ENCODE results near the gene BRAF.
"Not testable (repeated sequence)": the region's sequence is repeated elsewhere in the genome, so short reads cannot be mapped to it uniquely, and the experiment has no call there.

The BRAF gene

GRCh38 chr7:140924821-140925421 lies at the start of gene BRAF:
BRAF (minus strand) TSS chr7:140924929; CDS start chr7:140924703, 226 bp downstream.
- peak; percentile 92 for DNase-seq

DNA sequence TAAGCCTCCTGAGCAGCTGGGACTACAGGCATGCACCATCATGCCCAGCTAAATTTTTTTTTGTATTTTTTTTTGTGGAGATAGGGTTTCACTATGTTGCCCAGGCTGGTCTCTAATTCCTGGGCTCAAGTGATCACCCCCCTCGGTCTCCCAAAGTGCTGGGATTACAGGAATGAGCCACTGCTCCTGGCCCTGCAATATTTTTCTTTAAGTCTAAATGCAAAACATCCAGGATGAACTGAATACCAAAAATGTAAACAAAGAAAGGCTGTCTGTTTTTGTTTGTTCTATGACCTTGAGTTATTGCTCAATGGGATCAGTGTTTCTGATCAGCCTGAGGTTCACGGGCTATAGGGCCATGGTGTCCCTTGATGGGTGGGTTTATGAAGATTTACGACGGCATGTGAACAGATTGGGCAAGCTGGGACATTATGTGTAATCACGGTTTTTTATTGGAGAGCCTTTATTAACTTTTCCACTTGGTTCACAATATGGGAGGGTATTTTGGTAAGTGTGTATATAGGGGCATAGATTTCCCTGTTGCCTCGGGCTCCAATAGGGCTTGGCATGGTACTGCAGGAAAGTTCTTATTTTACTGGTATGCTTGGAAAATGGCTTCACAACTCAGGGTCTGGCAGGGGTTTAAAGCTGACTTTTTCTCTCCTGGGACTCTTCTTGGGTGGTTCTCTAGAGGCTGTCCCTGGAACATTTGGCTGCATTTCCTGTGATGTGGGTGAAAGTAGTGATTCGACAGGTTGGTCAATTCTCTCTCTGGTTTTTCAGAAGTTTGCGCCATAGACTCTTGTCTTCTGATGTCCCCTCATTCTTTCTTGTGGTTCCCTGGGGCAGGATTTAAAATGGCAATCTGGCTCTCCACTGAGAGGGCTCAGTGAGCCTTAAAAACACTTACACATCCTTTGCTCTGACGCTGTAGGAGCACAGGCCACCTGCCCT lies 48.4 kb upstream of the BRAF start:
- peak; percentile 20 for DNase-seq

DNA sequence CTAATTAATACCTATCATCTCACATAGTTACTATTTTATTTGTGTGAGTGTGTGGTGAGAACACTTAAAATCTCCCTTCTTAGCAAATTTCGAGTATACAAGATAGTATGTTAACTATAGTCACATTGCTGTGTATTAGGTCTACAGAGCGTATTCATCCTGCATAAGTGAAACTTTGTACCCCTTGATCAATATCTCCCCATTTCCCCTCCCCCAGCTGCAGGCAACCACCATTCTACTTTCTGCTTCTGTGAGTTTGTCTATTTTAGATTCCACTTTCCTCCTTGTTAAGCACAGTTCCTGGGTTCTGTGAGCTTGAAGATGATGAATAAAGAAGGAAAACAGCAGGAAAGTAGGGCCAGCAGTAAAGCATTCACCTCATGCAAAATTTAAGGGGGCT lies 47.6 kb upstream of the BRAF start:
- no peak for DNase-seq

DNA sequence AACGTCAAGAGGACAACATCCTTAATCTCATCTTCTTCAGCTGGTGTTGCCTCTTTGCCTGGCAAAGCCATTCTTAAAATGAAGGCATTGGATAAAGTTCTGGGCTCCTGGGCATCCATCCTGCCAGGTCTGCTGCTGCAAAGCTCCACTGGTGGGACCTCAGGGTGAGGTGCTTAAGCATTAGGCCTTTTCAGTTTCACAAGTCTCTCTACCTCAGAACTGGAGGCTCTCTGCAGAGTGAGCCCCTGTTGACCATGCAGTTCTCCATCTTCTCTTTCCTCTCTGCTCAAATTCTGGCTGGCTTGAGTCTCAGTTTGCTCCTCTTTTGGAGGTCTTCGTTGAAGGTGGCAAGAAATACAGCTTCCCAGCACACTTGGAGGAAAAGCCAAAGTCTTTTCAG lies 42.7 kb upstream of the BRAF start:
- DNase-seq = no peak

GRCh38 chr7:140966561-140967233 lies 42.0 kb upstream of the BRAF start:
- no peak for DNase-seq

- DNase-seq = no peak
Measured at GRCh38 chr7:140961117-140961516, 36.4 kb upstream of the BRAF start.

DNA sequence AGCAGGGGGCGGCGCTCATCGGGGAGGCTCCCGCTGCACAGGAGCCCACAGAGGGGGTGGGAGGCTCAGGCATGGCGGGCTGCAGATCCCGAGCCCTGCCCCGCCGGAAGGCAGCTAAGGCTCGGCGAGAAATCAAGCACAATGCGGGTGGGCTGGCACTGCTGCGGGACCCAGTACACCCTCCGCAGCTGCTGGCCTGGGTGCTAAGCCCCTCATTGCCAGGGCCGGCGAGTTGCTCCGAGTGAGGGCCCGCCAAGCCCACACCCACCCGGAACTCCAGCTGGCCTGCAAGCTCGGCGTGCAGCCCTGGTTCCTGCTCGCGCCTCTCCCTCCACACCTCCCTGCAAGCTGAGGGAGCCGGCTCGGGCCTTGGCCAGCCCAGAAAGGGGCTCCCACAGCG lies 32.3 kb upstream of the BRAF start:
- not testable (repeated sequence) for DNase-seq

DNA sequence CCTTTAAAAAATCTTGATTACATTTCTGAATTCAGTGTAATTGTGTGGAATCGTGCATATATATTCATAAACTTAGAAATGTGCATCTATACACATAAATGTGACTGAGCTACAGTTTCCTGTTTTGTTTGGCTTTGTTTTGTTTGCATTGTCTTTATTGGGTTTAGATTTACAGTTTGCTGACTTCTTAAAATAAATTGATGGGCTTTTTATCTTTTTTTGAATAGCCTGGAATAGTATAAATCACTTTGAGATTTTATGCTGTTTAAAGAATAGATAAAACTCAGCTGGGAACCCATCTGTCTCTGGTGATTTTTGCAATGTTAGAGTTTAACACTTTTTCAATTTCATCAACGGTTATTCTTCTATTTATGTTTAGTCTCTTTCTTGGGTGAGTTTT lies 21.2 kb upstream of the BRAF start:
- DNase-seq = no peak

GRCh38 chr7:140942242-140942641 lies 17.5 kb upstream of the BRAF start:
- DNase-seq = not testable (repeated sequence)

- no peak for DNase-seq
Measured at GRCh38 chr7:140940898-140941297, 16.2 kb upstream of the BRAF start.

DNA sequence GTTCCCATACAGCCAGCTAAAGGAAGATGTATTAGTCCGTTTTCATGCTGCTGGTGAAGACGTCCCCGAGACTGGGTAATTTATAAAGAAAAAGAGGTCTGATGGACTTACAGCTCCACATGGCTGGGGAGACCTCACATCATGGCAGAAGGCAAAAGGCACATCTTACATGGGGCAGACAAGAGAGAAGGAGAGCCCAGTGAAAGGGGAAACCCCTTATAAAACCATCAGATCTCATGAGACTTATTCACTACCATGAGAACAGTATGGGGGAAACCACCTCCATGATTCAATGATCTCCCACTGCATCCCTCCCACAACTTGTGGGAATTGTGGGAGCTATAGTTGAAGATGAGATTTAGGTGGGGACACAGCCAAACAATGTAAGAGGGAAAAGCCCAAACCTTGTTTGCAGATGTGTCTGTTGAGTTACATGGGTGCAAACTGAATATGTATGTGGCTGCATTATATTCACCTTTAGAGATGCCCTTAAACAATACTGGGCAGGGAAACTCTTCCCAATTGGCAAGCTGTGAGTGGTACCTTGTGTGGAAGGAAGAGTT lies 13.1 kb upstream of the BRAF start:
- no peak for DNase-seq

DNA sequence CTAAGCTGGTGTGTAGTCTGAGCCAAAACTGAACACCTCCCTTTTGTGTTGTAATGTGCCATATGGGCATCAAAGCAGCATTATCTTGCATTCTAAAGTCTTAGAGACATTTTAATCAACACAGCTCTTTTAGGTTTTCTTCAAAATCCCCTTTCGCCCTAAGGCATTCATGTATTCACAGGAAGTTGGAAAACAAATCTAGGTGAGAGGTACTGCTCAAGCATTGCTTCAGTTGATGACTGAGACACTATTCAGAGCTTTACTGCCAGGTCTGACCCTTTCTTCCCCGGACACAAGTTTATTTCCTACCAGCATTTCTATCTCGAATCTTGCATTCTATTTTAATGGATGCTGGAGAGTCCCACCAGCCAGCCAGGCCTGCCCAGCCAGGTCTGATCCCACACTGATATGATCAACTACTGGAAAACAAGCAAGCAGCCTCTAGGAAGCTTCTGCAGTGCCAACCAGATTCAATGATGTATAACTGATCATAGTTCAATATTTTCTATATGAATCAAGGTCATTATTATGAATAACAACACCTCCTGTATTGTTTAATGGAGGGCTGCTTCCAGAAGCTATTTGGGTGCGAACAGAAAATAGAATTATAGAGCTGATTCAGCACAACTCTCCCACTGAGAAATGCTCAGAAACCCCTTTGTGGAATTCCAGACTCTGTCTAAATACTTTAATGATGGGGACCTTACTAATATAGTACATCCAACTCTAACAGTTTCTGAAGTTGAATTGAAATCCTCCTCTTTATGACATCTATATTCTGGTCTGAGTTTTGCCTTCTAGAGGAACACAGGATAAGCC lies 4.0 kb upstream of the BRAF start:
- no peak for DNase-seq

- not testable (repeated sequence) for DNase-seq
Measured at GRCh38 chr7:140927945-140928344, 3.2 kb upstream of the BRAF start.

- no peak for DNase-seq
Measured at GRCh38 chr7:140927351-140927750, 2.6 kb upstream of the BRAF start.

GRCh38 chr7:140926021-140926817 lies 1.5 kb upstream of the BRAF start:
- DNase-seq = no peak

- DNase-seq = peak; percentile 85
Measured at GRCh38 chr7:140924019-140924820, 509 bp downstream of the BRAF start.

GRCh38 chr7:140923358-140924006 lies 1.2 kb downstream of the BRAF start:
- DNase-seq = peak; percentile 21

DNA sequence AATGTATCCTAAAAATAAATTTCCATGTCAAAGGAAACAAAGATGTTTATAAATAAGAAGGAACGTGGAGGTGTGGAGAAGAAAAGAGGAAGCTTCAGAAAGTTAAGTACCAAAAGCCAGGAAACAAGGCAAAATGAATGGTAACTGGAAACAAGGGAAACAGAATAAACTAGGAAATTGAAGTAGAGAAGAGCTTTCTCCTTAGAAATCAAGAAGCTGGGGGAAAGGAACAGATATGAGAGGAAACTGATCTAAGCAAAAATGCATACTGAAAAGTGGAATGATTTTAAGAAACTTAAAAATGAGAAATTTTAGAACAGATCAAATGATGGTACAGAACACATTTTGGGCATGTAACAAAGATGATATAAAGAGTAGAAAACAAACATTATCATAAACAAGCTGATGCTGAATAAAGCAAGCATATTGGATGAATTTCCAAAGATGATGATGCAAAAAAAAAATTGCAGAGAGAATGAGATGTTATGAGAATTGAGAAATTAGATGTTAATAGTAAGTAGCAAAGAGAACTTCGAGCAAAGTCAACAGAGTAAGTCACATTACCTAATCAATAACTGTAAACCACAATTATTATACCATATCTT lies 1.9 kb downstream of the BRAF start:
- DNase-seq = no peak

- no peak for DNase-seq
Measured at GRCh38 chr7:140920745-140921144, 4.0 kb downstream of the BRAF start.

DNA sequence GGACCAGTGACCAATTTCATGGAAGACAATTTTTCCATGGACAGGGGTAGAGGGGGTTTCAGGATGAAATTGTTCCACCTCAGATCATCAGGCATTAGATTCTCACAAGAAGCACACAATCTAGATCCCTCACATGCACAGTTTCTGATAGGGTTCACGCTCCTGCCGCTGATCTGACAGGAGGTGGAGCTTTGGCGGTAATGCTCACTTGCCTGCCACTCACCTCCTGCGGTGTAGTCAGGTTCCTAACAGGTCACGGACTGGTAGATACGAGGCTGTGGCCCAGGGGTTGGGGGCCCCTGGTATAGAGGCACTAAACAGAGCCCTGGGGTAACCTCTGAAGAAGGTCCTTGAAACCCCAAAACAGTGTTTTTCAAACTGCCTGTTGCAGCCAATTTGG lies 6.5 kb downstream of the BRAF start:
- DNase-seq = no peak

Measured in hematopoietic multipotent progenitor cell treated with erythropoietin and hydrocortisone succinate and interleukin-3 and kit ligand, for 4 days (in vitro differentiated cells).